ENCODE data around the gene RCN1.

Gene RCN1

DNA sequence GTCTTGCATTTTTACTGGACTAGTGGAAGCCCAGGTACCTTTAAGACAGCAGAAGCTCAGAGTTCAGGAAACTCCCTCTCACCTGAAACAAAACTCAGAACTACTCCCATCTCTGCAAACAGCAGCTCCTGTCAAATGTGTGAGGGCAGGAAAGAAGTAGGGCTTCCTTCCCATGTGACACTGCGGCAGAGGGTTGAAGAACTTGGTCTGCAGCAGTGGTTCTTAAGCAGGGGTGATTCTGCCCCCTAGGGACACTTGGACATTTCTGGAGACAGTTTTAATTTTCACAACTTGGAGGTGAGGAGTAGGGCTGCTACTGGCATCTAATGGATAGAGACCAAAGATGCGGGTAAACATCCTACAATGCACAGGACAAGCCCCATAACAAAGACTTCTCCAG lies 63.4 kb downstream of the RCN1 start:
- no peak for DNase-seq (ENCODE audit: low spot score)

Measured in Ammon's horn (tissue), 1 donor.